GM12878 (cell line): ENCODE data around the gene SUPT3H.

ENCODE experiments used
- IKZF1 ChIP-seq: fragments of 450-650 bp; conservative IDR thresholded peaks from 2 replicates; pipeline ENCODE4 v1.6.1; 2017; ENCODE audit warnings: antibody characterized with exemption, mild to moderate bottlenecking
- KDM1A ChIP-seq: fragments of 200-600 bp; sonication (generic); IDR thresholded peaks from 2 replicates; pipeline ENCODE4 v1.6.1; 2016; ENCODE audit warnings: borderline replicate concordance
- POLR2A ChIP-seq: IDR thresholded peaks from 2 replicates; pipeline ENCODE4 v1.6.1; 2011; ENCODE audit warnings: low read depth, mild to moderate bottlenecking, low read length
- SRF ChIP-seq, 2 experiments: IDR thresholded peaks; 2 replicates each; pipeline ENCODE4 v1.6.1; 2011; ENCODE audit warnings: low read depth in 2 of 2, low read length in 2 of 2, mild to moderate bottlenecking in 1 of 2, moderate library complexity in 1 of 2
- TAF1 ChIP-seq: IDR thresholded peaks from 2 replicates; pipeline ENCODE4 v1.6.1; 2011; ENCODE audit warnings: mild to moderate bottlenecking, low read depth, low read length, borderline replicate concordance

DNA sequence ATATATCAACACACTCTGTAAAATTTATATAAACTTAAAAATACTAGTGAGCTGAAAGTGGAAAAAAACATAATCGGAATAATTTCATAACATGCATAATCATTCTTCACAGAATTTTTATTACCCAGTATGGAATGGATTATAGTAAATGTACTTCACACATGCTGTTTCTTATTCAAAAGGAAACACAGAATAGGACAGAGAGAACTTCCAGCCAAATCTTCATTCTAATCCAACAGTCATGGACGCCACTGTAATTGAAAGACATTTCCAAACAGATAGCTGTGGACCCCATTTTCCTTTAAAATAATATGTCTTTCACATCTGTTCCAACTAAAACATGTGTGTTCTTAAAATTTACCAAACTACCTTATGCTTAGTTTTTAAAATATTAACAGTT is 176.2 kb downstream of the SUPT3H start:
- TF ChIP-seq IKZF1 (no peak), SRF (IDR thresholded peaks at IDR 0.05; ENCODE audit: low read depth in 2 of 2, low read length in 2 of 2) (no peak), POLR2A (no peak), KDM1A (no peak), TAF1 (no peak)
